Body of pancreas (tissue), 4 donors: Measurements from ENCODE around the gene UBXN6.

Experiments used
- POLR2A ChIP-seq, 3 donors: fragments of 450-650 bp; IDR thresholded peaks; one replicate each; pipeline ENCODE4 v1.6.1; 2016; ENCODE audit warnings: antibody characterized with exemption in 3 of 3, mild to moderate bottlenecking in 2 of 3
- TF ChIP-seq, protein P1 (sequence below), 7 experiments: fragments of 450-650 bp in 4 of 7; fragments of 200-600 bp in 3 of 7; sonication (generic) in 3 of 7; IDR thresholded peaks; one replicate each; pipeline ENCODE4 v1.5.1; 2016 to 2019; ENCODE audit warnings: antibody characterized with exemption in 7 of 7

DNA sequence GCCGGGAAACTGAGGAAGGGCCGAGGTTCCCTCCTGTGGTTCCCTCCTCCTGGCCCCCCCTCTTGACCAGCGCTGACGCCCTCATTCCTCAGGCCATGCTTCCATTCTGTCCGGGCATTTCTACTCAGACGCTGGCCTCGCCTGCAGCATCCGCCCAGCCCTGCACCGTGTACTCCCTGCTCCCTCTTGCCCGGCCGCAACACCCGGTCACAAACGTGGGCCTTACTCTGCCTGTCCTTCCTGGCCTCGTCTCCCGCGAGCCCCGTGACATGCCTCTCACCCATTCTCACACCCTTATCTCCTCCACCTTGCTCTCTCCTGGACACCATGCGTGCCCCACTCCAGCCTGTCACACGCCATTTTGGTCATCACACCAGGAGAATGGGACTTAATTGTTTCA is 25.8 kb upstream of the UBXN6 start:
- TF ChIP-seq, protein P1, sequence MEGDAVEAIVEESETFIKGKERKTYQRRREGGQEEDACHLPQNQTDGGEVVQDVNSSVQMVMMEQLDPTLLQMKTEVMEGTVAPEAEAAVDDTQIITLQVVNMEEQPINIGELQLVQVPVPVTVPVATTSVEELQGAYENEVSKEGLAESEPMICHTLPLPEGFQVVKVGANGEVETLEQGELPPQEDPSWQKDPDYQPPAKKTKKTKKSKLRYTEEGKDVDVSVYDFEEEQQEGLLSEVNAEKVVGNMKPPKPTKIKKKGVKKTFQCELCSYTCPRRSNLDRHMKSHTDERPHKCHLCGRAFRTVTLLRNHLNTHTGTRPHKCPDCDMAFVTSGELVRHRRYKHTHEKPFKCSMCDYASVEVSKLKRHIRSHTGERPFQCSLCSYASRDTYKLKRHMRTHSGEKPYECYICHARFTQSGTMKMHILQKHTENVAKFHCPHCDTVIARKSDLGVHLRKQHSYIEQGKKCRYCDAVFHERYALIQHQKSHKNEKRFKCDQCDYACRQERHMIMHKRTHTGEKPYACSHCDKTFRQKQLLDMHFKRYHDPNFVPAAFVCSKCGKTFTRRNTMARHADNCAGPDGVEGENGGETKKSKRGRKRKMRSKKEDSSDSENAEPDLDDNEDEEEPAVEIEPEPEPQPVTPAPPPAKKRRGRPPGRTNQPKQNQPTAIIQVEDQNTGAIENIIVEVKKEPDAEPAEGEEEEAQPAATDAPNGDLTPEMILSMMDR (IDR thresholded peaks at IDR 0.05) = no peak
- TF ChIP-seq POLR2A (IDR thresholded peaks at IDR 0.05) = no peak
